Measurements from ENCODE around the gene SELENOP. TPM values are rescaled to one million over a fixed set of nuclear protein-coding genes. Genes with fewer than 3 reads are reported as not detected.
"Not testable (repeated sequence)": the region's sequence is repeated elsewhere in the genome, so short reads cannot be mapped to it uniquely, and the experiment has no call there.

The SELENOP gene, protein sequence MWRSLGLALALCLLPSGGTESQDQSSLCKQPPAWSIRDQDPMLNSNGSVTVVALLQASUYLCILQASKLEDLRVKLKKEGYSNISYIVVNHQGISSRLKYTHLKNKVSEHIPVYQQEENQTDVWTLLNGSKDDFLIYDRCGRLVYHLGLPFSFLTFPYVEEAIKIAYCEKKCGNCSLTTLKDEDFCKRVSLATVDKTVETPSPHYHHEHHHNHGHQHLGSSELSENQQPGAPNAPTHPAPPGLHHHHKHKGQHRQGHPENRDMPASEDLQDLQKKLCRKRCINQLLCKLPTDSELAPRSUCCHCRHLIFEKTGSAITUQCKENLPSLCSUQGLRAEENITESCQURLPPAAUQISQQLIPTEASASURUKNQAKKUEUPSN
- 597 TPM for total RNA-seq

DNA sequence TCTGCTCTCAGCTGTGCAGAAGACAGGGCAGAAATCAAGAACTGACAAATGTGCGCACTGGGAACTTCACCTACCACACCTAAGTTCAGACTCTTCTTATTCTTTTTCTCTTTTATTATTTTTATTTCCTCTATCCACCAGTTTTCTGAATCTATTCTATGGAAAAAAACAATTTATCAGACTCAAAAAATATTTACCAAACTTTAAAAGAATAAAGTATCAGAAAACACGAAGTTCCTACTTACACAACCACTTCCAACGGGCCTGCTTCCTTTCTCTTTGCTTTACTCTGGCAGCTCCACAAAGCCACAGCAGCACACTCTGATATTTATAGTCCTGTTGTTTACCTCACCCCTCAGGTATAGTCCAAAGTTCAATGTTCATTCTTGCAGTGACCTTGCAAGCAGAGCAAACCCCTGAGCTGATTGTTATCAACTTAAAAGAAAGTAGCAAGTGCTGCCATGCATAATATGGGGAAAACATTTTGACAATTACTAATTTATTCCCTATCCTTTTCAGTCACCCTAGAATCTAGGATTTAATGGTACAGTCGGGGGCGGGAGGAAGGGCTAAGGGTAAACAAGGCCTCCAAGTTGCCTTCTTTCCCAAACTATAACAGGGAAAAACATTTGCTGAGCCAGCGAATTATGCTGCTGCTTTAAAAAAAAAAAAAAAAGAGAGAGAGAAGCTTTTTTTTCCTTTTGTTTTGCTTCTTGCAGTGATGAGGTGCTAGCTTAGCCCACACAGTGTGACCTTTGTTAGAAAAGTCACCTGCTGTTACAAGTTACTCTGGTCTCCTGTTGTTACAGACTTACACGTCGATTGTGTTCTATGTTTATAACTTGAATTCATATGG lies at the start of gene SELENOP:
SELENOP (minus strand) TSS at position 302 of the 856 bp plus-strand sequence. CDS start 3,539 bp downstream, outside the sequence.
- peak; percentile 92 for DNase-seq

DNA sequence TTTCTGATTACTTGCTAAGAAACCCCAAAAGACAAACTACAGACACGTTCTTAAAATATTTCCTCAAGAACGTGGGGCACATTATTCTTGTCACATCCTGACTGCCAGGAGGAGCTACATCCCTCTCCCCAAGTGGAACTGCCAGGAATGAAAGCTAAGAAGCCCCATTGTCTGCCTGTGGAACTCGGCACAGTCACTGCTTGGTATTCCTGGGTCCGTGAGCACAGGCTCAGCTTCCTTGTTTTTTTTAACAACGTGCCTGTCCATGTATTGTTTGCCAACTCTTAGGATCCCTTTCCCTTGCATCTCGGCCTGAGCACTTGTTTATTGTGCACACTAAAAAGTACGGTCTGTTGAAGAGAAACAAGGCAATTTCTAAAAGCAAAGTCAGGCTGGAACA lies 47.0 kb upstream of the SELENOP start:
- no peak for DNase-seq

DNA sequence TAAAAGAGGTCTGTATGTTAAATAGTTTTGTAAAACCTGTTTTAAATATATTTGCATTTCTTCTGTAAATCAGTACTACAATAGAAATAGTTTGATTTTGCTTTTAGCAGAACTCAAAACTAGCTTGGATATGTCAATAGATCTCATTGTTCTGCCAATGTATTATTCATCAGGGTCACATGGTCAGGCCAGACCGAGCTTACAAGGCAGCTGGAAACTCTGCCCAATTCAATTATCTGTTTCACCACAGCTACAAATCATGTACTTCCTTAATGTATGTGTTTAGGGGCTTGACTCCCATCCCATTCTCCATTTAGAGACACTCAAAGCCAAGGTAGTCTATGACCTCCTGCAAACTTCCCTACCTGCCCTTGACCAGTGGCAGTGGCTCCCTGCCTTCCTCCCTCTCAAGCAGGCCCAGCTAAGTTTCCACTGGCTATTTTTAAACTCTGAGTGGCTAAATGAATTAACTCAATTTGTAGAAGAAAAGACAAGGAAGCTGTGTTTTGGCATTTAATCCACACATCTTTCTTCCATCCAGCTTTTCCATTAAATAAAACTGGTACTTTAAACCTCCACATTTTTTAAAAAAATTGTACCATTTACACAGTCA lies 46.4 kb upstream of the SELENOP start:
- DNase-seq, result peak; percentile 18

DNA sequence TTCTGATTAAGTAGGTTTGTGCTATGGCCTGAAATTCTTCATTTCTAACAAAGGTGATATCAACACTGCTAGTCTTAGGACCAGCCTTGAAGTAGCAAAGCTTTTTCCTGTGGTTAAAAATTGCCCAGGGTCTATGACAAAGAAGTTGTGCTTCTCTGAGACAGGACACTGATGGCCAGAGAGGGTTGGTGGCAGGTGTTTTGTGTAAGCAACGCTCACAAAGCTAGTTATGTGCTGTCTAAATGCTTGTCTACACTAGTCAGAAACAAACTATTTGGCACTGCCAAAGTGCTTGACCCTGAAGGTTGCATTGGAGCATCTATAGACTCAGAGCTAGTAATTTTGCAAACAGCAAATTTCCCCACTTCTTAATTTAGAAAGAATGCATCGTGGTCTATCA lies 44.1 kb upstream of the SELENOP start:
- DNase-seq, result no peak

DNA sequence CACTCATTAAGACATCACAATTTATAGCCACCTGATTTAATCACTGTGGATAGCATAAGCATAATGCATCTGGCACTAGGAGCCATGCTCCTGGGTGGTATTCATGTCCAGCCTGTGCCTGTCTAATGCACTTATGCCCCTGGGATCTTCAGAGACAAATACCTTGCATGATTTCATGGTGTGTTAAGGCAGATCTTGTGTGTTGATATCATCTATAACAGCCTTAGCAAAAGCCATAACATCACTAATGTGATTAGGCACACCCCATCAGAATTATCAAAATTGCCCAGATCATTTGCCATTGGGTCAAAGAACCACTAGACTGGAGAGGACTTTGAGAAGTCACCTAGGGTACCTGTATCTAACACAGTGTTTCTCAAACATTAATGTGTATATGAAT lies 43.7 kb upstream of the SELENOP start:
- no peak for DNase-seq

DNA sequence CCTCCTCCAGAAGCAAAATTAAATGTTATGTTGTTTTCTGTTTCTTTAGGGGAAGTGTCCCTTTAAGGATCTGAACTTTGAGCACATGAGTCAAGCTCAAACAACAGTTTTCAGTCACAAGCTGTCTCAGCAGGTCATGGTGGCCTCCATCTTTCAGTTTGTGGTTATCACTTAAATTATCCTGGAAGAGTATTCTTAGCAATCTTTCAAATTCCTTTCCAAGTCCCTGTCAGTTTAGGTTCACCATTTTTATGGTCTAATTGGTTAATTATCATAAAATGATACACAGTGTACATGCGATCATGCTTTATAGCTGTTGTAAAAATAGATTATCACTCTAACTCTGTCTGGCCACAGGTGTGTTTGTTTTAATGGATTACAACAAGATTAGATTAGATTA lies 43.1 kb upstream of the SELENOP start:
- no peak for DNase-seq

DNA sequence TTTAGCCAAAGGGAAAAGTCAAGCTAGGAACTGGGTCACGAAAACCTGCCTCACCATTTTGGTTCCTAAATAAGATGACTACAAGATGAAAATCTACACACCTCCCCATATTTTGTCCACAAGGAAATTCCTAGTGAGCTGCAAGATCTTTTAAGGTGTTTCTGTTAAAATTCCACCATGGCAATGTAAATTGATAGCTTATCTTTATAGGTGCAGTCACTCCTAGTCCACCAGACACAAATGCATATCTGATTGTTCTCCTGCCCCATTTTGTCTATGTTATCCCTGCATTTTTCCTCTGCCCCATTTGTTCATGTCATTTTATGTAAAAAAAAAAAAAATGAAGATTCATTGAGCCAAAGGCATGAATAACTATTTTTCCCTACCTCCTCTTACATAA lies 41.1 kb upstream of the SELENOP start:
- no peak for DNase-seq

DNA sequence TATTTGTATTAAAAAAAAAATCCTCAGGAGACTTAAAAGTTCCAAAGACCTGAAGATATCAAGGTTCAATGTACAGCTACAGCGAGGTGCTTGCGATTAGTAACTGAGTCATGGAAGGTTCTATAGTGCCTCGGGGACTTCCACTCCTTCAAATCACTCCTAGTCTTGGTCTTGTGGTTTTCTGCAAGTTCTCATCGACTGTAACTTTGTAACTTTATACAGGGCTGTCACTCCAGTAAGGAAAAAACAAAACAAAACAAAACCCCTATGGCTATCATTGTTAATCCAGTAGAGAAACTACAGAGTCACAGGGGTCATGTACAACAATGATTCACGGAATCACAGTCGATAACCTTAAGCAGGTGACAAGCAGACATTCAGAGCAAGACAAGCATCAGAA lies 39.8 kb upstream of the SELENOP start:
- no peak for DNase-seq

DNA sequence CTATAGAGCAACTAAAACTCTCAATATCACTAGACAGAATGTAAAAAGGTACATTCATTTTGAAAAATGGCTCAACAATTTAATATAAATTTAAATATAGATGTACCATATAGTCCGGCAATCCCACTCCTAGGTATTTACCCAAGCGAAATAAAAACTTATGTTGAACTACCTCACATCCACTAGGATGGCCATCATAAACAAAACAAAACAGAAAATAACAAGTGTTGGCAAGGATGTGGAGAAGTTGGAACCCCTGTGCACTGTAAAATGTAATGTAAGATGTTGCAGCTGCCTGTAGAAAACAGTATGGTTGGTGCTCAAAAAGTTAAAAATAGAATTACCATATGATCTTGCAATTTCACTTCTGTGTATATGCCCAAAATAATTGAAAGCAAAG lies 36.9 kb upstream of the SELENOP start:
- DNase-seq, result no peak

DNA sequence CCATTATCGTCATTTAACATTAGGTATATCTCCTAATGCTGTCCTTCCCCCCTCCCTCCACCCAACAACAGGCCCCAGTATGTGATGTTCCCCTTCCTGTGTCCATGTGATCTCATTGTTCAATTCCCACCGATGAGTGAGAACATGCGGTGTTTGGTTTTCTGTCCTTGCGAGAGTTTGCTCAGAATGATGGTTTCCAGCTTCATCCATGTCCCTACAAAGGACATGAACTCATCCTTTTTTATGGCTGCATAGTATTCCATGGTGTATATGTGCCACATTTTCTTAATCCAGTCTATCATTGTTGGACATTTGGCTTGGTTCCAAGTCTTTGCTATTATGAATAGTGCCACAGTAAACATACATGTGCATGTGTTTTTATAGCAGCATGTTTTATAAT lies 32.7 kb upstream of the SELENOP start:
- DNase-seq, result not testable (repeated sequence)

DNA sequence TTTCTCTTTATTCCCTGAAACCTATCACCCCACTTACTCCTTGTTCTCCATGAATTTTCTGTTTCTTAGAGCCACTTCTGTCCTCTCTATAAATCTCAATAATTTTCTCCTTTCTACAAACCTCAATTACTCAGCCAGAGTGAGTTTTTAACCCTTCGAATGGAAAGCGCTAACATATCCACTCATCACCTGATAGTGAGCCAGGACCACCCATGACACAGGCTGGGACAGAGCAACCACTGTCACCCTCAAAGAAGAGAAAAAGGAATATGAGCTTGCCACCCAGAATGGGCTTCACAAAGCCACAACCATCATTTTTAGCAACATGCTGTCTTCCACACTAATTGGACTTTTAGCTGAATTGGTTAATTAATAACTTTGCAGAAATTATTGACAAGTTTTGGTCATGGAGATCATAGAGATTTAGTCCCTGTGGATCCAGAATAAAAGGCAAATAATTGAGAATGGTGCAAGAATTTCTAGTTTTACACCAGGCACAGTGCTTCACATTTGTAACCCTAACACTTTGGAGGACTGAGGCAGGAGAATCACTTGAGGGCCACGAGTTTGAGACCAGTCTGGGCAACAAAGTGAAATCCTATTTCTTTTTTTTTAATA lies 32.1 kb upstream of the SELENOP start:
- DNase-seq, result no peak

DNA sequence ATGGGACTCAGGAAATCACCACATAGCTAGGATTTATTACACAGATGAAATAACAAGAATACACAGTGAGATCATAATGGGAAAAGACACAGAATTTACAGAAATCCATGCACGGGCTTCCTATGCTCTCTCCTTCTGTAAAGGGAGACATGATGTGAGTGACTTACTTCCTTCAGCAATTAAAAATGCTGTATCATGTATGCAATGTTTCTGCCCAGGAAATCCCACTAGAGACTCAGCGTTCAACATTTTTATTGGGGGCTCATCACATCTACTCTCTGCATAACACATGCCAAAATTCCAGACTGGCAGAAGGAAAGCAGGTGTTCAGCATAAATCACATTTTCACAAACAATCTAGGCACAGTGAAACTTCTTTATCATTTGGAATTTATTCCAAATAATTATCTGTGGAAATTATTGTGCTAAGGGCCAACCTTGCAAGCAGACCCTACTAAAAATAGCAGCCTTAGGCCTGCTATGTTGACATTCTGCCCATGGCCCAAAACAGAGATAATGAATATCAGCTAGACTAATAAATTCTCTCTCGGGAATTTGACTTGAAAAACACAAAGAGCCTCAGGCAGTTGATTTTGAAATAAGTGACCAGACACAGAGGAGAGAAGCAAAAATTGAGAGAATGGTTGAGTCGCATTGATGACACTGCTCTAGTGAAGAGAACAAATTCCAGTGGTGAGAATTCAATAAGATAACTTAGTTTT lies 31.4 kb upstream of the SELENOP start:
- peak; percentile 98 for DNase-seq

DNA sequence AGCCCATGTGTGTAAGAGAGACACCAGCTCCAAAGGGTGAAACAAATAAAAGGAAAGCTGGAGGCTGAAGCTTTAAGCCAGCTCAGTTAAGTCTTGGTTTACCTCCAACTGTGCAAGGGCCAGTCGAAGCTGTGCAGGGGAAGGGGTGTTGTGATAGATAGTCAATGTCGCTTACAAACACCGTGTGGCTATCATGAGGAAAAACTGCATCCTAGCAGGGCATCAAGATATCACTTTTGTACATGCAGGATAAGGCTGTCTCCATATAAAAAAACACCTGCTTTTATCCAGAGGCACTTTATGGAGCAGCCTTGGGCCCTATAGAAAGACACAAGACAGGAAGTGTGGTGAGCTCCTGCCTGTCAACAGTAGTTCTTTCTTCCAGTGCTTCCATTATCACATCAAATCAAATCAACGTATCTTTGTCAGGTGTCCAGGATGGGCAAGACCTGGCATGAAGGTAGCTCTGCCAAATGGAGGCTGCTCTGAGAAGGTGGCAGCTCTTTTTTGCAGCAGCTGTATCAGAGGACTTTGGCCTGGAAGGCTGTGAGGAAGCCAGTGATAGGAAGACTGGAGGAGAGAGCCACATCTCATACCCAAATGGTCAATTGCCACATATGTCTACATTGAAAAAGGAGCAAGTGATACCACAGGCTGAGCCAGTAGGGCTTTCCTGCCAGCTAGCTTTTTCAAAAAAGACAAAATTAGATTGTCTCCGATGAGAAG lies 29.3 kb upstream of the SELENOP start:
- peak; percentile 9 for DNase-seq

DNA sequence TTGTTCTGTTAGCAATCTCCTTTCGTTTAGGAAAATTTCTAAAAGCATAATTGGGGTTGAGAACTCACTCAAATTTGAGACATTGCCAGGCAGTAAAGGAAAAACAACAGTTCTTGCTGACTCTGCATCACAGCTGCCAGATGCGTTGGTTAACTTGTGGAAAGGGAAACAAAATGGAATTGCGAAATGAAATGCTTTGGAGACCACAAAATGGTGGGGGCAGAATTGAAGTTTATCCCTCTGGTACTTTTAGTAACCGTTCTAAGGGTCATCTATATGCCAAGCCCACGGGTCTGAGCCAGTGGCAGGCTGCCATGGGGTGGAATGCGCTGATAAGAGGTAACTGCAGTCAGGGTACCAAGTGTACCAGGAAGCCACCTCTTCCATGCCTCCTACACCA lies 28.6 kb upstream of the SELENOP start:
- peak; percentile 96 for DNase-seq

DNA sequence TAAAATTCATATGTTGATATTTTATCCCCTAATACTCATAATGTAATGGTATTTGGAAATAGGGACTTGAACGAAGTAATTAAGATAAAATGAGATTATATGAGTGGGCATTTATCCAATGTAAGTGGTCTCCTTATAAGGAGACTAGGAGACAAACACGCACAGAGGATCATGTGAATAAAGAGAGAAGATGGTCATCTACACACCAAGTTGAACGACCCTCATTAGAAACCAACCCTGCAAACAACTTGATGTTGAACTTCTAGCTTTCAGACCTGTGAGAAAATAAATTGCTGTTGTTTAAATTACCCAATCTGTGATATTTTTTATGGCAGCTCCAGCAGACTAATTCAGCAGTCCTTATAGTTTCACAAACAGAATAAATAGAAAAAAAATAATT lies 27.5 kb upstream of the SELENOP start:
- no peak for DNase-seq

DNA sequence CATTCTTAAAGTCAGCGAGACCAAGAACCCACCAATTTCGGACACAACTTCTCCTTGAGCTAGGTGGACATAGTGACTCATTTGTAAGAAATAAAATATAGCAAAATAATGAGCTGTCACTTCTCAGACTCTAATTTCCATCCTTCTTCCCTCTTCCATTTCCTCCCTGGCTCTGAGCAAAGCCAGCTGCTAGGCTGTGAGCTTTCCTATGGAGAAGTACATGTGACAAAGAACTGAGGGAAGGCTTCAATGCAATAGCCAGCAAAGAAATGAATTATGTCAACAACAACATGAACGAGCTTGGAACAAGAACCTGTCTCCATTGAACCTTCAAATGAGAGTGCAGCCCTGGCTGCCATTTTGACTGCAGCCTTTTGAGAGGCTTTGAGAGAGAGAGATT lies 25.9 kb upstream of the SELENOP start:
- DNase-seq, result no peak

DNA sequence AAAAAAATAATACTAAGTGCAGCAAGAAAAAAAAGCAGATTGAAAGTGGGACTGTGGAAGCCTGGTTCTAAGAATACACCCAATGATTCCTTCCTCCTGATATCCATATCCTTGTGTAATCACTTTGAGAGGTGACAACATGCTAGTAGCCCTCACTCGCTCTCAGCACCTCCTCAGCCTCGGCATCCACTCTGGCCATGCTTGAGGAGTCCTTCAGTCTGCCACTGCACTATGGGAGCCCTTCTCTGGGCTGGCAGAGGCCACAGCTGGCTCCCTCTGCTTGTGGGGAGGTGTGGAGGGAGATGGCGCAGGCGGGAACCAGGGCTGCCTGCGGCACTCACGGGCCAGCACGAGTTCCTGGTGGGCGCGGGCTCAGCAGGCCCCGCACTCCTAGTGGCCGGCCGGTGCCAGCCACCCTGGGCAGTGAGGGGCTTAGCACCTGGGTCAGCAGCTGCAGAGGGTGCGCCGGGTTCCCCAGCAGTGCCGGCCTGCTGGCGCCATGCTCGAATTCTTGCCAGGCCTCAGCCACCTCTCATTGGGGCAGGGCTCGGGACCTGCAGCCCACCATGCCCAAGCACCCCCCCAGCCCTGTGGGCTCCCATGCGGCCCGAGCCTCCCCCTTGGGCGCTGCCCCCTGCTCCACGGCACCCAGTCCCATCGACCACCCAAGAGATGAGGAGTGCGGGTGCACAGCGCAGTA lies 24.5 kb upstream of the SELENOP start:
- DNase-seq, result no peak

DNA sequence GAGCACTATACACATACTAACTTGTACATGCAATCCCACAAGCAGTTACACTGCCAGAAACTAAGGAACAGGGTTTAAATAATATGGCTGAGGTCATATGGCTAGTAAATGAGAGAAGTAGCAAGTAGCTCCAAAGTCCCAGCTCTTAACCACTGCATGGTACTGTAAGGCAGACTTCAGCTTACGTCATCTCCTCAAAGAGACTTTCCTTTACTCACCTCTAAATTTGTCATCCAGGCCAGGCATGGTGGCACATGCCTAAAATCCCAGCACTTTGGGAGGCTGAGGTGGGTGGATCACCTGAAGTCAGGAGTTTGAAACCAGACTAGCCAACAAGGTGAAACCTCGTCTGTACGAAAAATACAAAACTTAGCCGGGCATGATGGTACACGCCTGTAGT lies 20.4 kb upstream of the SELENOP start:
- no peak for DNase-seq

DNA sequence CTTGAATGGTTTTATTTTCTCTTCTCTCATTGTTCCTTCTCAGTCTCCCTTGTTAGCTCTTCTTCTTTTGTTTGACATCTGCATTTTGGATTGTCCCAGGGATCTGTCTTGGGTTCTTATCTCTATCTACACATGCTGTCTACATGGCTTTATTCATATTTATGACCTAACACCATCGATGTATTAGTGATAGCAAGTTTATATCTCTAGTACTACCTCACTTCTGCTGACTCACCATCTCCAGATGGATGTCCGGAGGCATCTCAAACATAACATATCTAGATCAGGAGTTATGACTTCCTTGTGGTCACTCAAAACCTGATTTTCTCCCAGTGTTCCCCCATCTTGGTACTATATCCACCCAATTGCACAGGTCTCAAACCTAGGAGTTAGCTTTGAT lies 19.2 kb upstream of the SELENOP start:
- no peak for DNase-seq

DNA sequence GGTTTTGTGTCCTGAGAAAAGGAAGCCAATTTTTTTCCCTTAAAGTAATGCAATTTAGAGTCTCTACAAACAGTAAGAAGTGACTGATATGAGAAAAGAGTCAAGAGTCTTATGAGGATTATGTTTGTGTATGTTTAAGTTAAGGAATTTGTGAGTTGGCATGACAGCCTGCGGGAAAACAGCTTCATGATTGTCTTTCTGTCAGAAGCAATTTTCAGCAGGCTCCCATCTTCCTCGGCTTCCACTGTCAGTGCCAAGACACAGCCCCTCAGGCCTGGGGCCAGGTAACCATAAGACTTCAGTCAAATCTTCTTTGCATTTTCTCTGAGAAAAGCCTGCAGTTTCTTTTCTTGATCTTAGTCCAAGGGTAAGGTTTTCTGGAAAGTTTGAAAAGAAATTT lies 17.0 kb upstream of the SELENOP start:
- peak; percentile 48 for DNase-seq

Measured in skin of body (tissue), 2 donors.